SK-N-SH treated with all-trans-retinoic acid at 6 μM for 48 hours (cell line): Measurements from ENCODE around the gene C1QTNF4.

Experiments used
- TOX ChIP-seq: fragments of 250-450 bp; sonication (Bioruptor Pico); IDR thresholded peaks from 2 replicates; pipeline ENCODE4 v1.8.0; 2021; ENCODE audit warnings: mild to moderate bottlenecking, moderate library complexity, borderline replicate concordance
- ZFP30 ChIP-seq: fragments of 450-650 bp; formaldehyde crosslinking; IDR thresholded peaks from 2 replicates; pipeline ENCODE4 v1.5.0; 2022; ENCODE audit warnings: mild to moderate bottlenecking, moderate library complexity

- no peak for TF ChIP-seq TOX
- no peak for TF ChIP-seq ZFP30 (CRISPR knock-in tag)
Measured at GRCh38 chr11:47553406-47553743, 40.8 kb downstream of the C1QTNF4 start.
